Stomach (tissue), 4 donors: ENCODE data around the gene IFRD2.

Experiments
- EP300 ChIP-seq: sonication (generic); formaldehyde crosslinking; IDR thresholded peaks from one replicate; pipeline ENCODE4 v1.6.1; 2017; ENCODE audit warnings: antibody characterized with exemption
- POLR2A ChIP-seq, 4 donors: fragments of 450-650 bp; IDR thresholded peaks; one replicate each; pipeline ENCODE4 v1.6.1; 2016; ENCODE audit warnings: antibody characterized with exemption in 4 of 4, control low read depth in 2 of 4, mild to moderate bottlenecking in 1 of 4, moderate library complexity in 1 of 4
- TF ChIP-seq, protein P1 (sequence below), 7 experiments: fragments of 450-650 bp in 4 of 7; fragments of 200-600 bp in 3 of 7; sonication (generic) in 3 of 7; IDR thresholded peaks; one replicate each; pipeline ENCODE4 v1.5.1; 2016 to 2019; ENCODE audit warnings: antibody characterized with exemption in 7 of 7, control low read depth in 2 of 7, mild to moderate bottlenecking in 1 of 7

DNA sequence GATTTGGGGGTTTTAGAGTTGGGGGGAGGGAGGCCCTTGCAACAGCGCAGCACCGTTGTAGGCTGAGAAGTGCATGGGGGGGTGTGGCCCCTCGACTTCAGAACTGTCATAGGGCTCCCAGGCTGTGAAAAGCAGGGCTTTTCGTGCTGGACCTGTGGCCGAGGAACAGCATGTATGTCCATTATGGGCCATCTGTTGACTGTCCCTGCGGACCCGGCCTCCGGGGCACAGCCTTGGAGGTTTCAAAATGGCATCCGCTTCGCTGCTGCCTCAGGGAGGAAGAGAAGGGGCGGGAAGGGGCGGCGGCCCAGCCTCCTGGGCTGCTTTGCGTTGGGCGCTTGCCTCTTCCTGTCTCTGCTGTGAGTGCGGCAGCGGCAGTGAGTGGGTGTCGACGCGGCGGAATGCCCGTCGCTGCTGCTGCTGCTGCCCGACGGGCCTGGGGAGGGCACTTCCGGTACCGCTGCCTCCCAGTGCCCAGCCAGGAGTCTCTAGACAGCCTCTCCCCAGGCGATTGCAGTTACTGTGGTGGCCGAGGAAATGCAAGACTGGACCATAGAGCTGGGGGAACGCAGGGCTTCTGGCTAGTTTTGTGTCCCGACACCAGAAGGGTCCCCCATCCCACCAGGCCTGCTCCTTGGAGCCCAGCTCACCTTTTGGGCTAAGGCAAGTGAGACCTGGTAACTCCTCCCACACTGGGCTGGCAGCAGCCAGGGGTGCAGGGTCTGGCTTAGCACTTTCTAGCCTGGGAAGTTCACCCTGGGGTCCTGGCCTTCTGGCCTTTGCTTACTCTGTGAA is 54.3 kb downstream of the IFRD2 start:
- TF ChIP-seq POLR2A (IDR thresholded peaks at IDR 0.05) (no peak), EP300 (no peak)
- TF ChIP-seq, protein P1, sequence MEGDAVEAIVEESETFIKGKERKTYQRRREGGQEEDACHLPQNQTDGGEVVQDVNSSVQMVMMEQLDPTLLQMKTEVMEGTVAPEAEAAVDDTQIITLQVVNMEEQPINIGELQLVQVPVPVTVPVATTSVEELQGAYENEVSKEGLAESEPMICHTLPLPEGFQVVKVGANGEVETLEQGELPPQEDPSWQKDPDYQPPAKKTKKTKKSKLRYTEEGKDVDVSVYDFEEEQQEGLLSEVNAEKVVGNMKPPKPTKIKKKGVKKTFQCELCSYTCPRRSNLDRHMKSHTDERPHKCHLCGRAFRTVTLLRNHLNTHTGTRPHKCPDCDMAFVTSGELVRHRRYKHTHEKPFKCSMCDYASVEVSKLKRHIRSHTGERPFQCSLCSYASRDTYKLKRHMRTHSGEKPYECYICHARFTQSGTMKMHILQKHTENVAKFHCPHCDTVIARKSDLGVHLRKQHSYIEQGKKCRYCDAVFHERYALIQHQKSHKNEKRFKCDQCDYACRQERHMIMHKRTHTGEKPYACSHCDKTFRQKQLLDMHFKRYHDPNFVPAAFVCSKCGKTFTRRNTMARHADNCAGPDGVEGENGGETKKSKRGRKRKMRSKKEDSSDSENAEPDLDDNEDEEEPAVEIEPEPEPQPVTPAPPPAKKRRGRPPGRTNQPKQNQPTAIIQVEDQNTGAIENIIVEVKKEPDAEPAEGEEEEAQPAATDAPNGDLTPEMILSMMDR (IDR thresholded peaks at IDR 0.05): no peak
